Loucy (cell line): ENCODE data around the gene ZFP62.

Source experiments
- EZH2phosphoT487 ChIP-seq: fragments of 200-600 bp; IDR thresholded peaks from 2 replicates; pipeline ENCODE4 v1.6.1; 2018; ENCODE audit warnings: antibody characterized with exemption, mild to moderate bottlenecking, moderate library complexity, borderline replicate concordance
- TF ChIP-seq, protein P1 (sequence below): fragments of 200-600 bp; sonication (generic); conservative IDR thresholded peaks from 2 replicates; pipeline ENCODE4 v1.5.1; 2014; ENCODE audit warnings: mild to moderate bottlenecking, antibody characterized with exemption, low read length

DNA sequence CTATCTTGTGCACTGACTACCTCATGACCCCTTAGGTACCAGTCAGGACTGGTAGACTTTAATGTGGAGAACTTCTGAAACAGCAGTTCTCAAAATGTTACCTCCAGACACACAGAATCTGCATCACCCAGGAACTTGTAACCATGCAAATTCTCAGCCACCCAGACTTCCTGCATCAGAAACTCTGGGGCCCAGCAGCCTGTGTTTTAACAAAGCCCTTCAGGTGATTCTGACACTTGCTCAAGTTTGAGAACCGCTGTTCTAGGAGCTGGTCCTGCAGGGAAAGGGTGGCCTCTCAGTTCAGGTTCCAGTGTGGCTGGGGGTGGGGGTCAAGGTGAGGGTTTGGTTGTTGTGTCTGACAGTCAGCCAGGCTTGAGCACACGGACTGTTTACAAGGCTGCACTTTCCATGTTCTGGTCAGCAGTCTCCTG lies 28.4 kb downstream of the ZFP62 start:
- TF ChIP-seq, protein P1, sequence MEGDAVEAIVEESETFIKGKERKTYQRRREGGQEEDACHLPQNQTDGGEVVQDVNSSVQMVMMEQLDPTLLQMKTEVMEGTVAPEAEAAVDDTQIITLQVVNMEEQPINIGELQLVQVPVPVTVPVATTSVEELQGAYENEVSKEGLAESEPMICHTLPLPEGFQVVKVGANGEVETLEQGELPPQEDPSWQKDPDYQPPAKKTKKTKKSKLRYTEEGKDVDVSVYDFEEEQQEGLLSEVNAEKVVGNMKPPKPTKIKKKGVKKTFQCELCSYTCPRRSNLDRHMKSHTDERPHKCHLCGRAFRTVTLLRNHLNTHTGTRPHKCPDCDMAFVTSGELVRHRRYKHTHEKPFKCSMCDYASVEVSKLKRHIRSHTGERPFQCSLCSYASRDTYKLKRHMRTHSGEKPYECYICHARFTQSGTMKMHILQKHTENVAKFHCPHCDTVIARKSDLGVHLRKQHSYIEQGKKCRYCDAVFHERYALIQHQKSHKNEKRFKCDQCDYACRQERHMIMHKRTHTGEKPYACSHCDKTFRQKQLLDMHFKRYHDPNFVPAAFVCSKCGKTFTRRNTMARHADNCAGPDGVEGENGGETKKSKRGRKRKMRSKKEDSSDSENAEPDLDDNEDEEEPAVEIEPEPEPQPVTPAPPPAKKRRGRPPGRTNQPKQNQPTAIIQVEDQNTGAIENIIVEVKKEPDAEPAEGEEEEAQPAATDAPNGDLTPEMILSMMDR, result no peak
- TF ChIP-seq EZH2phosphoT487, result no peak
